Breast epithelium (tissue), 3 donors: ENCODE measurements around the gene ZNF396.

Experiments used
- POLR2A ChIP-seq: fragments of 450-650 bp; IDR thresholded peaks from one replicate; pipeline ENCODE4 v1.6.1; 2016; ENCODE audit warnings: antibody characterized with exemption, mild to moderate bottlenecking, moderate library complexity
- POLR2AphosphoS5 ChIP-seq, 3 donors: sonication (generic); formaldehyde crosslinking; IDR thresholded peaks; one replicate each; pipeline ENCODE4 v1.6.1; 2017; ENCODE audit warnings: antibody characterized with exemption in 3 of 3
- TF ChIP-seq, protein P1 (sequence below), 3 donors: fragments of 450-650 bp; IDR thresholded peaks; one replicate each; pipeline ENCODE4 v1.5.1; 2016 to 2017; ENCODE audit warnings: antibody characterized with exemption in 3 of 3, mild to moderate bottlenecking in 3 of 3, moderate library complexity in 3 of 3

DNA sequence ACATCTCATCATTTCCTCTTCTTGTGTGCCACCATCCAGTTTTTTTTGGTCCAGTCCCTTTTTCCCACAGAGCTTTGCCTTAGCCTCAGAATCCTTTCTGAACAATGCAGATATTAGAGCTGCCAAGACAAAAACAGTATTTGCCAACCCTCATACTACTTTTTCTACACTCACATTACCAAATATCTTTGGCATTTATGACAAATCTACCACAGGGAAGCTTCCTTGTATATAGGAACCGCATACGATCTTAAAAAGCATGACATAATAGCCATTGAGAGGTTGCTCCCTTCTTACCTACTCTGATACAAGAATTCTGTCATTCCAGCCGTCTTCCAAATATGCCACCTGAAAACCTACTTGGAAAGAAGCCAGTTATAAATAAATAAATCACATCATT, 42.3 kb downstream of the ZNF396 start:
- TF ChIP-seq, protein P1, sequence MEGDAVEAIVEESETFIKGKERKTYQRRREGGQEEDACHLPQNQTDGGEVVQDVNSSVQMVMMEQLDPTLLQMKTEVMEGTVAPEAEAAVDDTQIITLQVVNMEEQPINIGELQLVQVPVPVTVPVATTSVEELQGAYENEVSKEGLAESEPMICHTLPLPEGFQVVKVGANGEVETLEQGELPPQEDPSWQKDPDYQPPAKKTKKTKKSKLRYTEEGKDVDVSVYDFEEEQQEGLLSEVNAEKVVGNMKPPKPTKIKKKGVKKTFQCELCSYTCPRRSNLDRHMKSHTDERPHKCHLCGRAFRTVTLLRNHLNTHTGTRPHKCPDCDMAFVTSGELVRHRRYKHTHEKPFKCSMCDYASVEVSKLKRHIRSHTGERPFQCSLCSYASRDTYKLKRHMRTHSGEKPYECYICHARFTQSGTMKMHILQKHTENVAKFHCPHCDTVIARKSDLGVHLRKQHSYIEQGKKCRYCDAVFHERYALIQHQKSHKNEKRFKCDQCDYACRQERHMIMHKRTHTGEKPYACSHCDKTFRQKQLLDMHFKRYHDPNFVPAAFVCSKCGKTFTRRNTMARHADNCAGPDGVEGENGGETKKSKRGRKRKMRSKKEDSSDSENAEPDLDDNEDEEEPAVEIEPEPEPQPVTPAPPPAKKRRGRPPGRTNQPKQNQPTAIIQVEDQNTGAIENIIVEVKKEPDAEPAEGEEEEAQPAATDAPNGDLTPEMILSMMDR (IDR thresholded peaks at IDR 0.05): no peak
- TF ChIP-seq POLR2A: no peak
- no peak for TF ChIP-seq POLR2AphosphoS5 (IDR thresholded peaks at IDR 0.05)
